Colonic mucosa (tissue), 4 donors: ENCODE measurements around the gene APOD. TPM values are rescaled to one million over a fixed set of nuclear protein-coding genes. Genes with fewer than 3 reads are reported as not detected.
A peak's percentile ranks its signal among the peaks of the same experiment; 100 is the strongest.

Experiments used
- DNase-seq: peaks from one replicate; pipeline ENCODE4 v3.0.0-alpha.2; 2020
- H3K27ac ChIP-seq: fragments of 200-600 bp; one replicate; pipeline ENCODE4 v1.8.0; 2021
- H3K27me3 ChIP-seq: fragments of 200-600 bp; one replicate; pipeline ENCODE4 v1.8.0; 2021
- H3K36me3 ChIP-seq: fragments of 200-600 bp; one replicate; pipeline ENCODE4 v1.8.0; 2021
- H3K4me1 ChIP-seq: fragments of 200-600 bp; one replicate; pipeline ENCODE4 v1.8.0; 2021; ENCODE audit warnings: mild to moderate bottlenecking
- H3K4me3 ChIP-seq: fragments of 200-600 bp; one replicate; pipeline ENCODE4 v1.8.0; 2021
- H3K9ac ChIP-seq, 2 donors: one replicate each; pipeline ENCODE4 v1.7.0; 2013; ENCODE audit warnings: control low read depth in 2 of 2, low read depth in 2 of 2, low read length in 2 of 2
- H3K9me3 ChIP-seq: fragments of 200-600 bp; one replicate; pipeline ENCODE4 v1.8.0; 2021
- intact Hi-C: fragments of 100-400 bp; cut with DNase I; formaldehyde crosslinking; loops from one replicate; pipeline ENCODE4 v1.14.1; 2022
- total RNA-seq, 2 donors: library from RNA; stranded (reverse); fragmentation: NEBNext Ultra II Directional in 1 of 2; extraction: Animal tissue kit (Norgen Biotek cat#: 25700) in 1 of 2; gene quantifications; one replicate each; pipeline ENCODE4 v1.2.1, GENCODE V29; 2021
- TF ChIP-seq, protein P1 (sequence below): fragments of 200-600 bp; IDR thresholded peaks from one replicate; pipeline ENCODE4 v1.8.0; 2022; ENCODE audit warnings: antibody characterized with exemption, mild to moderate bottlenecking
- donor health status: healthy.
- donor health status: DM: no; HTN: no; CAD: no.
- donor health status: DM: no; HTN: no; CAD: no.

The APOD gene
- total RNA-seq, 2 donors from 2014 or later: 7.2 to 13.1 TPM

DNA sequence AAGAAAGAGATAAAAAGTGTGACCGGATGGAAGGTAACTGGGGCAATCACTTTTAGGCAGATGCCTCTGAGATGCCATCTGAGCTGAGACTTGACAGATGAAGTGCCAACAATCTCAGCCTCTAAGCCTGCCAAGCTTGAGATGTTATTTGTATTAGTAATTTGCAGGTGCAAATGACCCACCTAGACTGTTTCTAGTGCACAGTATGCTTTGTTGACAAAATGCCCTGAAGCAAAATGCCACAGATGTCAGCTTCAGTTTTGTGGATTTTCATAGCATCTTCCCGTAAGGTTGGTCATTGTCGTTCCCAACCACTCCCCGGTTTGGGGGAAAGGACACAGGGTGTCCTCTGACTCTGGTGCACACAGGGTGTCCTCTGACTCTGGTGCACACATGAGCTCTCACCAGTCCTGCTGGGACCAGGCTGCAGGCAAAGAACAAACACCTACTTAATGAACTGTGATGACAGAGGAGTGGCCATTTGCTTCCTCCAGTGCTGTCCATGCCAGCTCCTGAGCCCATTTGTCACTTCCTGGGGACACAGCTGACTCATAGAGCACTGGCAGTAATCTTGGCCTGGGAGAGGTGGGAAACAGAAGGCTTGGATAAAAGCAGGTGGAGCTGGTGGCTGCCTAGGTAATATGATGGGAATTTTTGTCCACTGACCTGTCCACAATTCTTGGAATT, 23.9 kb downstream of the APOD start:
- Histone ChIP-seq H3K4me3 (no peak overlapping the region), H3K9ac (no peak overlapping the region), H3K36me3 (no peaks in the 10 kb centered on the region), H3K9me3 (no peaks in the 10 kb centered on the region), H3K4me1 (no peaks in the 10 kb centered on the region), H3K27ac (no peak overlapping the region), H3K27me3 (no peaks in the 10 kb centered on the region)
- DNase-seq: no peak
- intact Hi-C loops: no loop called here
- TF ChIP-seq, protein P1, sequence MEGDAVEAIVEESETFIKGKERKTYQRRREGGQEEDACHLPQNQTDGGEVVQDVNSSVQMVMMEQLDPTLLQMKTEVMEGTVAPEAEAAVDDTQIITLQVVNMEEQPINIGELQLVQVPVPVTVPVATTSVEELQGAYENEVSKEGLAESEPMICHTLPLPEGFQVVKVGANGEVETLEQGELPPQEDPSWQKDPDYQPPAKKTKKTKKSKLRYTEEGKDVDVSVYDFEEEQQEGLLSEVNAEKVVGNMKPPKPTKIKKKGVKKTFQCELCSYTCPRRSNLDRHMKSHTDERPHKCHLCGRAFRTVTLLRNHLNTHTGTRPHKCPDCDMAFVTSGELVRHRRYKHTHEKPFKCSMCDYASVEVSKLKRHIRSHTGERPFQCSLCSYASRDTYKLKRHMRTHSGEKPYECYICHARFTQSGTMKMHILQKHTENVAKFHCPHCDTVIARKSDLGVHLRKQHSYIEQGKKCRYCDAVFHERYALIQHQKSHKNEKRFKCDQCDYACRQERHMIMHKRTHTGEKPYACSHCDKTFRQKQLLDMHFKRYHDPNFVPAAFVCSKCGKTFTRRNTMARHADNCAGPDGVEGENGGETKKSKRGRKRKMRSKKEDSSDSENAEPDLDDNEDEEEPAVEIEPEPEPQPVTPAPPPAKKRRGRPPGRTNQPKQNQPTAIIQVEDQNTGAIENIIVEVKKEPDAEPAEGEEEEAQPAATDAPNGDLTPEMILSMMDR: no peak

DNA sequence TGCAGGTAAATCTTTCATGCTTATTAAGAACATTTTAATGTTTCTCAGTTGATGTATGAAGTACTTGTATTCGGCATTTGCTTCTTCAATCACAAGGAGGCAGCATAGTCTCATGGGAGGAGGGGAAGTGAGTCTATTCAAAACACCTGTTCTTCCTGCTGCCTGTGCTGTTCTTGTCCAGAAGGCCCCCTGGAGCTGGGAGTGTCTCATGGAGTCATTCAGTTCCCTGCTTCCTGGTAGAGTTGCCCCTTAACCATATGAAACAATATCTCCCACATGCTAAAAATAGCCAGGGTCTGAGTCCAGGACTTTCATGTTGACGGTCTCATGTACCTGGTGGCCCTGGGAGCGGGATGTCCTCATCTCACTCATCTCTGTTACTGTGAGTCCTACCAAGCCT, 25.1 kb downstream of the APOD start:
- peak; percentile 76 for DNase-seq
- Histone ChIP-seq H3K27ac (no peak overlapping the region), H3K4me3 (no peak overlapping the region), H3K36me3 (no peaks in the 10 kb centered on the region), H3K9me3 (no peaks in the 10 kb centered on the region), H3K27me3 (no peaks in the 10 kb centered on the region), H3K9ac (peak overlapping the region in 1 of 2 donors; percentile 21), H3K4me1 (no peaks in the 10 kb centered on the region)
- intact Hi-C loops: no loop called here
- TF ChIP-seq, protein P1: peak; percentile 47

DNA sequence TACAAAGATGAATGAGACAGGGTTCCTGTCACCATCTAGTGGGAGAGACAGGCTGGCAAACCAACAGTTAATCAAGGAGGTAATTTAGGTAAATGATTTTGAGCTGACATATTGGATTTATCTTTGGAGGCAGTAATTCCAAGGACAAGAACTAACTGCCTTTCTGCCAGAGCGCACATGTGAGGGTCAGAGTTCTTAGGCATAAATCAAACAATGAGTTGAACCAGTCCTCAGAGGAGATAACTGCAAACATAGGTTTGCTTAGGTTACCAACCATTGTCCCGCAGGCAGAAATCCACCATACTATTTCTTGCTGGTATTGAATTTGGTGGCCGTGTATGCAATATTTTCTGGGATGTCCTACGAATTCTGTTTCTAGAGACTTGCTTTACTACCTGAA, 26.4 kb downstream of the APOD start:
- intact Hi-C loops: no loop called here
- Histone ChIP-seq H3K9me3 (no peaks in the 10 kb centered on the region), H3K4me3 (no peak overlapping the region), H3K36me3 (no peaks in the 10 kb centered on the region), H3K27ac (no peak overlapping the region), H3K9ac (no peak overlapping the region), H3K4me1 (no peaks in the 10 kb centered on the region), H3K27me3 (no peaks in the 10 kb centered on the region)
- TF ChIP-seq, protein P1: no peak
- peak; percentile 52 for DNase-seq

DNA sequence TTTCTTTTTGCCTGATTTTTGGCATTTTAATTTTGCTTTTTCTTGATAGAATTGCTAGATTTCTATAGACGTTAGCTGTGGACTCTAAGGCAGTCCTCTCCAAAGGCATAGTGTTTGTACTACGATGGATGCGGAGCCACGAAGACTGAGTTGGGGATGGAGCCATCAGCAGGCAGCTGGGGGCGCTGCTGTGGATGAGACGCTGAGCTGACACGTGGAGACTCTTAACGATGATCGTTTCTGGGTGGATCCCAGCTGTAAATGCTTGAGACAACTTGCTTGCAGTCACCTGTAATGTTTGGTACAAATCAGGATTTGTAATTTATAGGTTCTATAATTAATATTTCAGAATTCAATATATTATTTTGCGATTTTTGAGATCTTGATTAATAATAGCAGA, 27.4 kb downstream of the APOD start:
- intact Hi-C loops: no loop called here
- H3K4me3 ChIP-seq: no peak overlapping the region
- H3K36me3 ChIP-seq: no peaks in the 10 kb centered on the region
- no peaks in the 10 kb centered on the region for H3K9me3 ChIP-seq
- TF ChIP-seq, protein P1: peak; percentile 19
- no peaks in the 10 kb centered on the region for H3K27me3 ChIP-seq
- DNase-seq: no peak
- H3K27ac ChIP-seq: no peak overlapping the region
- no peak overlapping the region for H3K9ac ChIP-seq
- H3K4me1 ChIP-seq: no peaks in the 10 kb centered on the region

DNA sequence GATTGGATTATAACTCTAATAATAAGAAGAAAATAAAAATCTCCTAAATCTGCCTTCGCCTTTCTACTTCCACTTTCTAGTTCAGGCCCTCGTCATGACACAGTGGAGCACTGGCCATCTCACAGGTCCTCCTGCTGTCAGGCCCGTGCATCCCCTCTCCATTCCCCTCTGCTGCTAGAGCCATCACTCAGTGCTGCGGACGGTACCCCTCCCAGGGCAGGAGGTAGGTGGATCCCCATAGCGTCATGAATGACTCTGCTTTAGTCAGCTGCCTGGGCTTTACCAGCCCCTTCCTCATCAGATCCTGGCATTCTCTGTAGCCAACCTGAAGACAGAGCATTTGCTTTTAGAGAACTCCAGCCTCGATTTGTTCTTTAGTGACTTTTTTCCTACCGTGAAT, 28.6 kb downstream of the APOD start:
- Histone ChIP-seq H3K9me3 (no peaks in the 10 kb centered on the region), H3K9ac (no peak overlapping the region), H3K4me3 (no peak overlapping the region), H3K27me3 (no peaks in the 10 kb centered on the region), H3K36me3 (no peaks in the 10 kb centered on the region), H3K27ac (no peak overlapping the region), H3K4me1 (peaks cover 4% of the 10 kb centered on the region)
- TF ChIP-seq, protein P1: no peak
- intact Hi-C loops: no loop called here
- DNase-seq: no peak
